Measurements from ENCODE around the gene SEC61A1.

The SEC61A1 gene

DNA sequence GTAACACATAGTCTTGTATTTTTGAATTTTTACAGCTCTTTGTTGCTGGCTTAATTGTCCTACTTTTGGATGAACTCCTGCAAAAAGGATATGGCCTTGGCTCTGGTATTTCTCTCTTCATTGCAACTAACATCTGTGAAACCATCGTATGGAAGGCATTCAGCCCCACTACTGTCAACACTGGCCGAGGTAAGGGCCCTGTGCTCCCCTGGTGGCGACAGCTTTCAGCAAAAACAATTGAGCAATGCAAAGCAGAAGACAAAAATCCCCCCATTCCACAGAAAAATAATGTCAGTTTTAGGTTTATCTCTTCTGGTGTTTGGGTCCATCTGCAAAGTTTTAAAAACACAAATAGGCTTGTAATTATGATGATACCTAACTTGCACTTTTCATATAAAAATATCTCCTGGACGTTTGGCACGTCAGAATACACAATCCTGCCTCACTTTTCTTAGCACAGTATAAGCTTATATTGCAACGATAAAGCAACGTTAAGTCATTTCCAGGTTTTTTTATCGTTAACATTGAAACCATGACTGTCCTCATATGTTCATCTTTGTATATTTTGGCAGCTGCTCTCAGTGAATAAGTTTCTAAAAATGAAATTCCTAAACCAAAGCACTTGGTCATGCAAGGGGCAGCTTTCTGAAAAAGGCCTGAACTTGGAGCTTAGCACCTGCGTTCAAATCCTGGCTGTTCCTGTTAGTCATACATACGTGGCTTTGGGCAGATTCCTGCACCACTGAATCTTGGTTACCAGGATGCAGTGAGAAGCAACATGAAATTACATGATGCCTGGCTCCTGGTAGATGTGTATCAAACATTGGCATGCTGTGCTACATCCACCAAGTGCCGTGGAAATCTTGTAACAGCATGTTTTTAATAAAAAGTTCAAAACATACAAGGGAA lies 8.5 kb downstream of the SEC61A1 start:
- no peak for DNase-seq (ENCODE audit: low read depth)

DNA sequence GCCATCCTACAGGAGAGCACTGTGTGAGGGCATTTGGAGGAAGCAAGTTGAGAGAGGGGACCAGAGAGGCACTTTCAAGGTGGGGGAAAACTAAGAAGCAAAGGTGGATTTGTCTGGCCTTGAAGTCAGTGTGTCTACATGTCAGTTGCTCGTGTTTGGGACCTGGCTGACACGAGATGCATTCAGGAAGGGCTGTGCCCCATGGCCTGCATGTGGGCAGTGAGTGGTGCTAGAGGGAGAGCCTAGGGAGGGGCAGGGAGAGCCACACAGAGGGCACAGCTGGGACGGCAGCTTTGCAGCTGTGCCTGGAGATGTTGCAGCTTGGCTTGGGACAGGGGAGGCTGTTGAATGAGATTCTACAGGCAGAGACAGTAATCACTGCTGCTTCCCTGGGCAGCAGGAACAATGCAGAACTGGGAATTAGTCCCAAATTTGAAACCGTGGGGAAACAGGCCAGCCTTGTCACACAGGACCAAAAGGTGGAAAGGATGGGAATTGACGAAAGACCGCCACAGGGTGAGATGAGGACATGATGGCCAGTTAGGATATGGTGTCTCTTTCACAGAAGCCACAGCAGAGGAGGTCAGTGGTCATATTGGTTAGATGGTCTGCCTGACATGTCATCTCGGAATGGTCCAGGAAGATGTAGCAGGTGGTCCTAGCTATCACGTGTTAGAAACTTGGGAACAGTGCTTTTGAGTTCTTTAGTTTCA lies 10.0 kb downstream of the SEC61A1 start:
- no peak for DNase-seq (ENCODE audit: low read depth)

DNA sequence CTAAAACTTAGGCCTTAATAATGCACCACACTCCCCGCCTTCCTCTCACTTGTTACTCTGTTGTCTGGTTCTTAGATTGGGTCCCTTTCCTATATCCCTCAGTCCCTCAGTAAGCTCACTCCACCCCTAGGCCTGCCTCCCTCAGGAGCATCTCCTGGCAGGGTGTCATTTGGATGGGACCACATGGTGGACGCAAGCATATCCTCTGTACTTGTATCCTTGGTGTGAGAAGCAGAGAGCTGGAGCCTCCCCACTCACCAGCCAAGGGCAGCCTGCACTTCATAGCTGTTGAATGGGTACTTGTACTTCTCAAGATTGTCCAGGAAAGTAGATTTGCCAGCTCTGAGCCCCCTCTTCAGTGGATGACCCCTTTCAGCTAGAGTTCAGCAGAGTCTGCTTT lies 11.6 kb downstream of the SEC61A1 start:
- DNase-seq (ENCODE audit: low read depth), result no peak

DNA sequence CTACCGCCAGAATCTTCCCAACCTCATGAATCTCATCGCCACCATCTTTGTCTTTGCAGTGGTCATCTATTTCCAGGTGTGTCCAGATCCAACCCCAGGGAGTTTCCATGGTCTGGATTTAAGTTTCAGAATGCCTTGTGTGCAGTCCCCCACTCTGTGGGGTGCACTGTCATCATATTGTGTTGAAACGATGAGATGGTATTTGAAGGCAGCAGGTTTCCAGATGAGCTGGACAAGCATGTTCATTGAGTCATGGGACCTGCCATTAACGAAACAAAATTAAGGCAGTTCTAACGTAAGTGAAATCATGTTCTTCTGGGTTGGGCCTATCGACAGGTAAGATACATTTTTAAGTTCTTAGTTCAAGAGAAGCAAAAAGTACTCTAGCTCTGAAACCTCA lies 12.7 kb downstream of the SEC61A1 start:
- no peak for DNase-seq (ENCODE audit: low read depth)

DNA sequence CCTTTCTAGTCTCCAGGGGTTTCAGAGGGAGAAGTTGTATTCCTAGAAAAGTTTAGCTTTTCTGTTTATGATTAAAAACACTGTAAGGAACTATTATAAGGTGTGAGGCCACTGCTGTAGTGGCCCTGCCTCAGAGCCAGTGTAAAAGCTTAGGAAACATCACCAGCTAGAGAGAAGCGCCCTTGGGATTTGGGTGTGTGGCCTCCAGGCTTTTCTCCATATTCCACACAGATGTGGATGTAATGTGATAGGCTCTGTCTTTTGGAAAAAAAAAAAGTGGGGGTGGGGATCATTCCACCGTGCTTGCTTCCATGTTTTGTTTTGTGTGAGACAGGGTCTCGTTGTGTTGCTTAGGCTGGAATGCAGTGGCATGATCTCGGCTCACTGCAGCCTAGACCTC lies 13.9 kb downstream of the SEC61A1 start:
- no peak for DNase-seq (ENCODE audit: low read depth)

DNA sequence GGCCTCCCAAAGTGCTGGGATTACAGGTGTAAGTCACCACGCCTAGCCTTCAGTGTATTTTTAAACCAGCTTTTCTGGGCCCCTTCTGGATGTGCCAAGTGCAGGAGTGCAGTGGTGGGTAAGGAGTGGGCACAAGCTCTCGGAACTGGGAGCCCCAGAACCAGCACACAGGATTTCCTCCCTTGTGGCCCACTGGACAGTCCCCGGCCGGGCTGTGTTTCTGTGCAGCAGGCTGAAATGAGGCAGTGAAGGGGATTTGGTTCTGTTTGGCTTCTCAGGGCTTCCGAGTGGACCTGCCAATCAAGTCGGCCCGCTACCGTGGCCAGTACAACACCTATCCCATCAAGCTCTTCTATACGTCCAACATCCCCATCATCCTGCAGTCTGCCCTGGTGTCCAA lies 14.4 kb downstream of the SEC61A1 start:
- DNase-seq (ENCODE audit: low read depth), result no peak

DNA sequence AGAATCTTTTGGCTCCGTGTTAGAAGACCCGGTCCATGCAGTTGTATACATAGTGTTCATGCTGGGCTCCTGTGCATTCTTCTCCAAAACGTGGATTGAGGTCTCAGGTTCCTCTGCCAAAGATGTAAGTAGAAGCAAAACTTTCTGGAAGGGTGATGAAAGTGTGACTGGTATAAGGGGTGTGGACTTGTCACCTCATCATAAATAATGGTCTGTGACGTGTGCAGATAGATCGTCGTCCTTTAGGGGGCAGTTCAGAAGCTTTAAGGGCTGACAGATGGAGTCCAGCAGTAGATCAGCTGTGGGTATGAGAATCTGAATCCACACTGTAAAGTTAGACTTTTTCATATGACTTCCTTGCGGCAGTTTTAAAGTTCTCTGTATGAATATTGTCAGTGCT lies 15.3 kb downstream of the SEC61A1 start:
- no peak for DNase-seq (ENCODE audit: low read depth)

DNA sequence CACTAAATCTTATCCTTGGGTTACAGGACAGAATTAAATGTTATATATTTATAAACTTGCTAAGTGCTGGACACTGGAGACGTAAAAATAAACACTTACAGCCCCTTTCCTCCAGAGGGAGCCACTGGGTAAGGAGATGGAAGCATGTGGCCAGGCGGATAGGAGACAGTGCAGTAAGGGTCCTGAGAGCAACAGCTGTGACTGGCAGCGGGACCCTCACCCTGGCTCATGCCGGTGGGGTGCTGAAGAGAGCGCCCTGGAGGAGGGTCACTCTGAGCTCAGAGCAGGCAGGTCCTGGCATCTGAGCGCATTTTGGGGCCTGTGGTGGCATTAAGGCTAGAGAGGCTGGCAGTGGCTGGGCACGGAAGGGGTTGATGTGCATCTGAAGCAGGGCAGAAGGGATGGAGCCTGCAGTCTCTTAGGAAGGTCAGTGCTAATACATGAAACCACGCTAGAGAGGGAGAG lies 16.0 kb downstream of the SEC61A1 start:
- no peak for DNase-seq (ENCODE audit: low read depth)

DNA sequence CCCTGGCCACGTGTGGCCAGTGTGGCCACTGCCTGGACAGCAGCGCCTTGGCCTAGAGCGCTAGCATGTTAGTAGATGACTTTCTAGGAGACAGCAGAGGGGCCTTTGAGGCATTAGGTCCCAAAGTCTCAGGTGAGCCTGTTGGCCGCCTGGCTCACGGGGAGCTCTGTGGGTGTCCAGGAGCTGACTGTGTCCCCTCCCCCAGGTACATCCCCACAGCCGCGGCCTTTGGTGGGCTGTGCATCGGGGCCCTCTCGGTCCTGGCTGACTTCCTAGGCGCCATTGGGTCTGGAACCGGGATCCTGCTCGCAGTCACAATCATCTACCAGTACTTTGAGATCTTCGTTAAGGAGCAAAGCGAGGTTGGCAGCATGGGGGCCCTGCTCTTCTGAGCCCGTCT lies 17.0 kb downstream of the SEC61A1 start:
- DNase-seq (ENCODE audit: low read depth), result no peak

DNA sequence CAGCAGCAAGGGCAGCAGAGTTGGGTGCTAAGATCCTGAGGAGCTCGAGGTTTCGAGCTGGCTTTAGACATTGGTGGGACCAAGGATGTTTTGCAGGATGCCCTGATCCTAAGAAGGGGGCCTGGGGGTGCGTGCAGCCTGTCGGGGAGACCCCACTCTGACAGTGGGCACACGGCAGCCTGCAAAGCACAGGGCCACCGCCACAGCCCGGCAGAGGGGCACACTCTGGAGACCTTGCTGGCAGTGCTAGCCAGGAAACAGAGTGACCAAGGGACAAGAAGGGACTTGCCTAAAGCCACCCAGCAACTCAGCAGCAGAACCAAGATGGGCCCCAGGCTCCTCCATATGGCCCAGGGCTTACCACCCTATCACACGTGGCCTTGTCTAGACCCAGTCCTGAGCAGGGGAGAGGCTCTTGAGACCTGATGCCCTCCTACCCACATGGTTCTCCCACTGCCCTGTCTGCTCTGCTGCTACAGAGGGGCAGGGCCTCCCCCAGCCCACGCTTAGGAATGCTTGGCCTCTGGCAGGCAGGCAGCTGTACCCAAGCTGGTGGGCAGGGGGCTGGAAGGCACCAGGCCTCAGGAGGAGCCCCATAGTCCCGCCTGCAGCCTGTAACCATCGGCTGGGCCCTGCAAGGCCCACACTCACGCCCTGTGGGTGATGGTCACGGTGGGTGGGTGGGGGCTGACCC lies 18.8 kb downstream of the SEC61A1 start:
- DNase-seq (ENCODE audit: low read depth), result no peak

DNA sequence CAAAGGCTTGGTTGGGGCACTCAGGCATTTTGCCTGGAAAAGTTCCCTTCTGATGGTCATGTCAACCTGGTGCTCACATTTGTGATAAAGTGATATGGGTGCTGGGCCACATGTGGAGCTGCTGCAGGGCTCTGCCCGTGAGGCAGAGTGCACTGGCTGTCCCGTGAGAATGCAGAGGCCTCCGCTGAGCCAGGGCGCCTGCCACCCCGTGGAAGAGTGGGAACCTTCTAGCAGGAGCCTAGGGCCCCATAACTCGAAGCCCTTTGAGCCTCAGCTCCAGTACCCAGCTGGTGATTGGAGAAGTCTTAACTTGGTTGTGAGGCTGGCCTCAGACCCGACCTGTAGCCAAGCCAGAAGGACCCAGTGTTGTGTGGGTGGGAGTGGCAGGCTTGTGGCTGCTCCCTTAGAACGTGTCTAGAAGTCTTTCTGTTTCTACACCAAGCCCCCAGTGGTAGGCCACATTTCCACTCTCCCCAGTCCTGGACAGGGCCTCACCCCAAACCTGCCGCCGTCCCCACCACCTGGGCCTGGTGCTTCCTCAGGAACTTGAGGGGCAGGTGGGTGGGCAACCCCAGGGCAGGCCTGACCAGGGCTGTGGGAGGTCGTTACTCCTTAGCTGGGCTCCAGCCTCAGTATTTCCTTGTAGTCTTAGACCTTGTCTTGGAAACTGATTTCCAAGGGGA lies 19.7 kb downstream of the SEC61A1 start:
- no peak for DNase-seq (ENCODE audit: low read depth)

DNA sequence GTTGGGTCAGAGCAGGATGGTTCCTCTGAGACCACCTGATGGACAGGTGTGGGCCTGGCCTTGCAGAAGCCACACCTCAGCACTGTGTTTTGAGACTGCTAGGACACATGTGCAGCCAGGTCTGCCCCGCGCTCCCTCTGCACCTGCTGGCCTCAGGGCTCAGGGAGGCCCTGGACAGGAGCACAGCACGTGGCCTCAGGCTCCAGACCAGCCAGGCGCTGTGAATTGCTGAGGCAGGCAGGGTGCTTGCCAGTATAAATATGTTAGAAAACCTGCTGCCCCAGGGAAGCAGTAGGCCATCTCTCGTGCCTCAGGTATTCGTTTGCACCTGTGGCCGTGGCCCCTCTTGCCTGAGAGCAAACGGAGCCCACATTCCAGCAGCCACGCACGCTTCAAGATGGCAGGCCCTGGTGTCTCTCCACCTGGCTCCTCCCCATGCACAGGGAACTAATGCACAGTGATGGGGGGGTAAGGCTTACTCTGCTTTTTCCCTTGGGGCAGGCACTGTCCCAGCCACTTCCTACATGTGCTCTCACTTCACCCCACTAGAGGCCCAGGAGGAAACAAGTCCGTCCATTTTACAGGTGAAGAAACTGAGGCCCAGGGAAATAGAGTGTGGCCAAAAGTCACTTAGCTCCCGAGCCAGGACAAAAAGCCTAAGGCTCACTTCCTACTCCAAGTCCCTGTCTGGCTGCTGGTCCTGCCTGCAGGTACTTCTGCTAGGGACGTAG lies 20.4 kb downstream of the SEC61A1 start:
- DNase-seq (ENCODE audit: low read depth), result no peak

DNA sequence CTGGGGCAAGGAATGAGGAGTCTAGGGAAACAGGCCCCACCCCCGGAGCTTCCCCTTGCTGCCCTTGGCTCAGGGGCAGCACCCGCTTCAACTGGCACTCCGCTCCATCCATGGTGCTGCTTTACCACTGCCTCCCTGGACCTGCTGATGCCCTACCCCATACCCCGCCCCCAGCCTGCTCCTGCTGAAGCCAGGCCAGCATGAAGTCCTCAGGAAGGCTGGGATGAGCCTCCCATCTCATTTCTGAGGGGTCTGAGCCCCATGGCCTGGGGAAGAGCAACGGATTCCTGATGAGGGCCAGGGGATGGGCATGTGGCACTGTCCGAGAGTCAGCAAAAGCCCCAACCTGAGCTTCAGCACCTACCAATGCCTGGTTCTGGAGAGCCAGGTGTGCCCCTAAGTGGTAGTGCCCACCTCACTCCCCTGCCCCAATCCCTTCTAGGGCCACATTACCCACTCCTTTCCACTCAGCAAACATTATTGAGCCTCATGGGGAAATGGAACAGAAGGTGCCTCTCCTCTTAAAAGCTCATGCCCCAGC lies 21.0 kb downstream of the SEC61A1 start:
- no peak for DNase-seq (ENCODE audit: low read depth)

DNA sequence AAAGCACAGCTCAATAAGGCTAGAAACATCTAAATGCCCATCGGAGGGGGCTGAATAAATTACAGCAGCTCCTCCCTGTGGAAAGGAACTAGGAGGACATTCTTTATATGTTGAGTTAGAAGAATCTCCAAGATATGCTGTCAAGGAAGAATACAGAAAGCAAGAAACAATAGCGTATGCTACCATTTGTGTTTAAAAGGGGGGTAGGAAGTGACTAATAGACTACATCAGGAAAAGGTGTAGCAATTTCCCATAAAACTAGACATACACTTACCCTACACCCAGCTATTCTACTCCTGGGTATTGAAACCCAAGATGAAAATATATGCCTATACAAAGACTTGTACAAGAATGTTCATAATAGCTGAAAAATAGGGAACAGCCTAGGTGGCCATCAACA lies 21.6 kb downstream of the SEC61A1 start:
- DNase-seq (ENCODE audit: low read depth), result no peak

DNA sequence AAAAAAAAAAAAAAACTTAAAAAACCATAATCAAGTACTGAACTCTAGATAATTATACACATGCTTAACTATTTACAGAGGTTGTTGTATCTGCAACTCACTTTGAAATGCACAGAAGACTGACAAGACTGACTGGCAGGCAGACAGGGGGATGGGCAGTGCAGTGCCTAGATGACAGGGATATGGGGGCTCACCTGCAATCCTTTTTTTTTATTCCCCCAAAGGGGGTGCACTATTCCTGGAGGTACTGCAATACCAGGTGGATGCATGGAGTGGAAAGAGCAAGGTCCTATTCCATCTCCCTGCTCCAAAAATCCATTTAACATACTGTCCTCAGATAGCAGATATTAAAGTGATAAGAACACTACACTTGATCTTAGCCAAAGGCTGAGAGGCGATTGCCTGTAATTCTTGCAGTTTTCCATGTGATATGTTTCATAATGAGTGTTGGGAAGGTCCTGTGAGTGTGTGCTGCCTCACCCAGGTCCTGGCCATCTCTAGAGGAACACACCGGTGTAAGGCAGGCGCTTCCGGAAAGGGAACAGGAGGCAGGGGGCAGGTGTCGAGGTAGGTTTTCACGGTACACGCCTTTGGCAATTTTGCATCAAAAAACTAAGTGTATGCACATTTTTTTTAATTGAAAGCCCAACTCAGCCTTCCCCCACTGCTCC lies 22.7 kb downstream of the SEC61A1 start:
- DNase-seq (ENCODE audit: low read depth), result no peak

DNA sequence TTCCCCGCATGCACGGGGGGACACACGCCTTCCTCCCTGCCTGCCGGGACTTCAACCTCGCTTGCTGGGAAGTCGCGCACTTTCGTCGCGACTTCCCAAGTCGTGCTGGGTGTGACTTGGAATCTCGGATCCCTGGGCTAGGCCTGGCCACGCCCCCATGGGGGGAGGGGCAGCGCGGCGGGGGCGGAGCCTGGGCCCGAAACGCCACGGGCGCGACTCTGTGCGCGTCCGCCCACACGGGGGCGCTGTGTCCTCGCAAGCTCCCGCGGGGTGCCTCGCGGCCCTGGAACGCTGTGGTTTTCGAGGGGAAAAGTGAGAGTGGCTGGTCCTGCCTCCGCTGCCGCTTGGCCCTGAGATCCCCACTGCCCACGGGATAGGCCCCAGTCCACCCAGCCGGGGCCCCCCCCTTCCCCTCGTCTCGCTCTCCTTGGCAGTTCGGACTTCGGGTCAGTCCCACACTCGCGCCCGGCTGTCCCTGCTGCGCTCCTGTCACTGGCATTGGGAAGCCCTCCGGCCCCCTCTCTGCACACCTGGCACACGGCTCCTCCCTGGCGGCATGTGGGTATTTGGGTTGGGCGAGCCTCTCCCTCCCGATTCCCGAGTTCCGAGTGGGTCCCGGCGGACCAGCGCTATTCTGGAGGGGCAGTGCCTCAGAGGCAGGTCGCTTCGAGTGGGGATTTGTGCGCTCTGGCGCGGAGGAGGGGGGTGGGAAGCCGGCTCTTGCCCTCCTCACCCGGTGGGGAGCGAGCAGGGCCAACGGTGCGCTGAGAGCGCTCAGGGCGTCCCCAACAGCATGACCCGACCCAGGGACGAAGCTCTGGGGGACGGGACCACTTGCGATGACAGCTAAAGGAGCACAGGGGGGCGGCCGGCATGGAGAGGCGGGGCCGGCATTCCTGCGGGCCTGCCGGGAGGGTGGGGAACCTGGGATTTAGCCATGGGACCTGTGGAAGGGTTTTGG lies 23.6 kb downstream of the SEC61A1 start:
- peak; percentile 70 for DNase-seq (ENCODE audit: low read depth)

DNA sequence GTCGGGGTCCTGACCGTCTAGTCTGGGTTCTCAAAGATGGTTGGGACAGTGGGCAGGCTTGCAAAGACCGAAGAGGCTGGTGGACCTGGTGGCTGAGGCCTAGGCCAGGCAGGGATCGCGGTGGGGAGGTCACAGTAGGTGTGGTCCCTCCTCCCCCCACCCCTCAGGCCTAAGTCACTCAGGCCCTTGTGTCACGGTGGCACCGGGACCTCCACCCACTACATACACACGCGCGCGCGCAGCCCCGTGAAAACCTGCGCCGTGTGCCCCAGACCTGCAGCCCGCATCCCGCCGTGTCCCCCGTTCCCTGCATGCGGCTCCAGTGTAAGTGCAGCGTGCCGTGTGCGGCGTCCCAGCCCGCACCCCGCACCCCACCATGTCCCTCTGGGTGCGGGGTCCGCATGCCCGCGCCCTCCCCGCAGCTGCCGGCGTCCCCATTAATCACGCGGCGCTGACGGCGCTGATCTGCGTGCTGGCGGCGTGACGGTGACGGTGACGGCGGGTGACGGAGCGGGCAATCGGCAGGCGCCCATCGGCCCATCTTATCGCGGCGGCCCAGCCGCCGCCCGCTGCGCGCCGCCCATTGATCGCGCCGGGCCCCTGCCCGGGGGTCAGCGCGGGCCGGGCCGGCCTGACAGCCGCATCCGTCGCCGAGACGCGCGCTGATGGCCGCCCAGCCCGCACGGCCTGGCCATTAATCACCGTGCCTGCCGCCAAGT lies 24.4 kb downstream of the SEC61A1 start:
- DNase-seq (ENCODE audit: low read depth), result no peak

DNA sequence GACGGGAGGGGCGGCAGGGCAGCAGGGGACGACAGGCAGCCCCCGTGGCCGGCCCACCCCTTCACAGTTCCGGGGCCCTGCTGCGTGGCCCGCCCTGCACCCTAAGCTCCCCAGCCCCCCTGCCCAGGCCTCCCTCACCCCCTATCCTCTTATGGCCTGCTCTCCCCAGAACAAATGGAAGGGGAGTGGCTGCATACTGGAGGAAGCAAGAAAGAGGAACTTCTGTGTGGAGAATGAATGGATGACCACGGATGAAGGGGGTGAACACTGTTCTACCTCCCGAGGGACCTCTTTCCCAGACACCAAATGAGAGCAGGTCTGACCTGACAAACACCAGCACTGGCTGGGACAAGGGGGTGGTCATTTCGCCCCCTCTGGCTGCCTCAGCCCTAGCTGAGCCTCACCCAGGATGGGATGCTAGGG lies 25.0 kb downstream of the SEC61A1 start:
- DNase-seq (ENCODE audit: low read depth), result no peak

DNA sequence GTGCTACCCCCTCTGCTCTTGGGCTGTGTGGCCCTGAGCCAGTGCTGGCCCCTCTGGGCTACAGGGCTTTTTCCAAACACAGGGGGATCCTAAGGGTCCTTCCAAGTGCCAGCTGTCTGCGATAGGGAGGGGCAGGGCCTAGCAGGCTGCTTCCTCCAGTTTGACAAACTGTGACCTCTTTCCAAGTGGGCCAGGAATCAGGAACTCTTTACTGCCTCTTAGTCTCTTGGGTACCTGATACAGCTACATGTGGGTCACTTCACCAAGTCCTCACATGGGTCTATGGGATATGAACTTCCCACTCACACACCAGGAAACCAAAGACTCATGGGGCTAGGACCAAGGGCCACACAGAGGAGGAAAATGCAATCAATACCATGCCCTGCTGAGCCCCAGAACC lies 25.4 kb downstream of the SEC61A1 start:
- DNase-seq (ENCODE audit: low read depth), result no peak

Data from stimulated activated CD8-positive, alpha-beta memory T cell treated with anti-CD3 and anti-CD28 coated beads, Interleukin-12 subunit alpha, Interleukin-12 subunit beta, amount 100 ng/mL, for 4 hours (primary cell).